ENCODE data around the gene BPIFB3.

BPIFB3 gene

GRCh38 chr20:33063271-33063670 lies 9.6 kb downstream of the BPIFB3 start:
- no peak for DNase-seq (ENCODE audit: low read depth)

GRCh38 chr20:33064572-33065287 lies 11.0 kb downstream of the BPIFB3 start:
- no peak for DNase-seq (ENCODE audit: low read depth)

GRCh38 chr20:33065785-33066184 lies 12.1 kb downstream of the BPIFB3 start:
- DNase-seq (ENCODE audit: low read depth) = no peak

- no peak for DNase-seq (ENCODE audit: low read depth)
Measured at GRCh38 chr20:33067806-33068205, 14.1 kb downstream of the BPIFB3 start.

GRCh38 chr20:33068251-33068939 lies 14.7 kb downstream of the BPIFB3 start:
- DNase-seq (ENCODE audit: low read depth) = no peak

GRCh38 chr20:33069673-33070072 lies 16.0 kb downstream of the BPIFB3 start:
- no peak for DNase-seq (ENCODE audit: low read depth)

- no peak for DNase-seq (ENCODE audit: low read depth)
Measured at GRCh38 chr20:33070111-33071053, 16.7 kb downstream of the BPIFB3 start.

GRCh38 chr20:33071198-33071597 lies 17.5 kb downstream of the BPIFB3 start:
- DNase-seq (ENCODE audit: low read depth) = no peak

GRCh38 chr20:33072362-33072761 lies 18.7 kb downstream of the BPIFB3 start:
- no peak for DNase-seq (ENCODE audit: low read depth)

GRCh38 chr20:33072813-33073212 lies 19.1 kb downstream of the BPIFB3 start:
- no peak for DNase-seq (ENCODE audit: low read depth)

- DNase-seq (ENCODE audit: low read depth) = no peak
Measured at GRCh38 chr20:33074675-33075074, 21.0 kb downstream of the BPIFB3 start.

GRCh38 chr20:33075281-33075680 lies 21.6 kb downstream of the BPIFB3 start:
- DNase-seq (ENCODE audit: low read depth) = no peak

- no peak for DNase-seq (ENCODE audit: low read depth)
Measured at GRCh38 chr20:33076662-33077372, 23.1 kb downstream of the BPIFB3 start.

GRCh38 chr20:33079259-33079658 lies 25.6 kb downstream of the BPIFB3 start, which contains the start of gene BPIFB4:
TSS of gene BPIFB4 (plus strand) at chr20:33079643. CDS start at chr20:33081527, 1,884 bp downstream.
- no peak for DNase-seq (ENCODE audit: low read depth)

GRCh38 chr20:33081411-33082154 lies 27.9 kb downstream of the BPIFB3 start:
- no peak for DNase-seq (ENCODE audit: low read depth)

- no peak for DNase-seq (ENCODE audit: low read depth)
Measured at GRCh38 chr20:33082546-33082945, 28.8 kb downstream of the BPIFB3 start.

GRCh38 chr20:33083544-33084340 lies 30.0 kb downstream of the BPIFB3 start:
- DNase-seq (ENCODE audit: low read depth) = no peak

GRCh38 chr20:33084722-33085121 lies 31.0 kb downstream of the BPIFB3 start:
- no peak for DNase-seq (ENCODE audit: low read depth)

- DNase-seq (ENCODE audit: low read depth) = no peak
Measured at GRCh38 chr20:33086052-33086722, 32.5 kb downstream of the BPIFB3 start.

GRCh38 chr20:33091147-33091546 lies 37.4 kb downstream of the BPIFB3 start:
- DNase-seq (ENCODE audit: low read depth) = no peak
